NCI-H446 treated with DMSO at 0.1 percent for 48 hours (cell line): Measurements from ENCODE around the gene IGSF9.

Source experiments
- DNase-seq: peaks from one replicate; lab custom pipeline; 2025; lab: John Stamatoyannopoulos, UW

IGSF9 gene

DNA sequence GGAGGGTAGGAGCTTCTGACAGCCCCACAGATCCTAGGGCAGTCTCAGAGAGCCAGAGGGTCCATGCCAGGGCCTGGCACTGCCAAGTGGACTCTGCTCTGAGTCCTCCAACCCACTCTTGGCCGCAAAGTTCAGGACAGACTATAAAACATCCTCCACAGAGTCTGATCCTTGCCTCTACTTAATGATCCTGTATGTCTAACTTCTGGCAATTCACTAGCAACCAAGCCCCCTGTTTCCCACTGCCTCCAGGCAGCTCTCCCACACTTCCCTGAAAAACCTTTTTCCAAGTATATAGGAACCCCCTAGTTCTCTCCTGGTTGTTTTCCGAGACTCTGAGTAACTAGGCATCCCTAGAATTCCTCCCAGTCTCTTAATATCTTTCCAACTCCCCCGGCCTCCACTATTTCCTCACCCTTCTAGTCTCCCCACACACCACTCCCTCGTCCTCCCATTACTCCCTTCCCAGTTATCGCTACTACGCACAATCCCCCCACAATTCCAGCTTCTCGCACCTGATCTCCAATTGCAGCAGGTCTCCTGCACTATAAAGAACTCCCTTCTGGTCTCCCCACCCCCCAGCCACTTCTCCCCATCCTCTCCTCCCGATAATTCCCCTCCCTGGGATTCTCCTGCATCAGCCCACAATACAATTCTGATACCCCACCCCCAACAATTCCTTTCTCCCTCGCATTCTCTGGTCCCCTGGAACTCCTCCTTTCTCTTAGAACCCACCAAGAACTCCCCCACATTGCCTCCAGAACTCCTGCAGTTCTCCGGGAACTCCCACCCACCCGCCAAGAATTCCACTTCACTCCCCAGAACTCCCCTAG, 574 bp downstream of the IGSF9 start:
- no peak for DNase-seq

DNA sequence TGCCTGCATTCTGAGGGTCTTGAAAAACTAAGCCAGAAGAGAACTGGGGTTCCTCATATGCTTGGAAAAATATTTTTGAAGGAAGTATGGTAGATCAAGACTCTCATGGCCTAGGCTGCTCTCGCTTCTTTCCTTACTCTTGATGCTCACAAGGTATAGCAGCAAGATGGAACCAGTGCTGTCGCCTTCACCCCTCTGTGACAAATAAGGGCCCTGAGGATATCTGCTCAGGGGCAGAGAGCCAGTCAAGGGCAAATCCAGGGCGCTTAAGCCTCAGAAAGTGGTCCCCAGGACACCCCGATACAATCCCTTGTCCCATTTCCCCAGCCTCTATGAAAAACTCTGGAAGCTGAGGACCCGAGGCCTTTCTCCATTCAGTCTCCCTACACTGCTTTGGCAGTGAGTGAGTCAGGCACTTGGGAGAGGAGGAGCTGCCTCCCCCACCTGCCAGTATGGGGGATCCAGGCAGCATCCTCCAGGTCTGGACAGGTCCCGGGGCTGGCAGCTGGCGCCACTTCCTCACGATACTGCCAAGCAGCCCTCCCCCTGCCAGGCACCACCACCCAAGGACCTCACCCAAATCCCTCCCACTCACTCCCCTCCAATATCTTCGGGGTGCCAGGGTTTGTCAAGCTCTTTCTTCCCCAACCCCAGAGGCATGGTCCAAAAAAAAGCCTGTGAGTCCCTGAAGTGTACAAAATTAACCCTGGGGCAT, 1.3 kb downstream of the IGSF9 start:
- DNase-seq: peak; percentile 51

DNA sequence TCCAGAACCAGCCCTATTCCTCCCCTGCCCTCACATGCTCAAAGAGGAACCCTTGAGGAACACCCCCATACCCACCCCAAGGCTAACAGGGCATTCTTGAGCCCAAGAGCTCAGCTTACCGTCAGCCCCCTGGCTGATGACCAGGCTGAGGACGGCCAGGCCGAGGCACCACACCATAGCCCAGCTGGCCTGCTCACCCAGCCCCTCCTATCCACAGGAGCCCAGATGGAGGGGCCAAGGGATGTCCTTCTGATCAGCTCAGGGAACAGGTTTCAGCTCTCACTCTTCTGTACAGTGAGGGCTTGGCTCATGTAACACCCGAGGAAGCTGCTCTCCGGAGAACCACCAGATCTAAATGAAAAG, 2.2 kb downstream of the IGSF9 start:
- no peak for DNase-seq

DNA sequence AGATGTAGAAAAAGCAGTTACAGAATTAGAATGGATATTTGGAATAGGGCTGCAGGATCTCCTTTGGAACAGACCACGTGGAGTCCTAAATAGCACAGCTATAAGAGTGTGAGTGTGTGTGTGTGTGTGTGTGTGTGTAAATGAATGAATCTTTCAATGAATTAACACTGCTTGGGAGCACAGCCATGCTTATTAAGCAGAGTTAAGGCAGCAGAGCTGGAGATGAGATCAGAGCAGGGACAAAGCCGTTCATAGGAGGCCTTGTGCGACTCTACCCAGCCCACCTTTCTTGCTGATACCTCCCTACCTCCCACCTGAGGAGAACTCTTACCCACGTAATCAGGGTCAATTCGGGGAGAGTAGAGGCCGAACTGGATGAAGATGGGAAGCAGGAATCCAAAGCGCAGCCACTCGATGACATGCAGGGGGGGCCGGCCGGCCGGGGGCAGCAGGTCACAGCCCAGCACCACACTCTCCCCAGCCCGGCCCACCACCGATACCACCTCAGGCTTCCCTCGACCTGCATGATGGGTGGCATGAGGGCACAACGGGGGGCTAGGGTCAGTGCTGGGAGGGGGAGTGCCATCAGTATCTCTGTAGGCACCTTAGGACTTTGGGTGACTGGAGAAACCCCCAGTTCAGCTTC, 2.7 kb downstream of the IGSF9 start:
- no peak for DNase-seq

DNA sequence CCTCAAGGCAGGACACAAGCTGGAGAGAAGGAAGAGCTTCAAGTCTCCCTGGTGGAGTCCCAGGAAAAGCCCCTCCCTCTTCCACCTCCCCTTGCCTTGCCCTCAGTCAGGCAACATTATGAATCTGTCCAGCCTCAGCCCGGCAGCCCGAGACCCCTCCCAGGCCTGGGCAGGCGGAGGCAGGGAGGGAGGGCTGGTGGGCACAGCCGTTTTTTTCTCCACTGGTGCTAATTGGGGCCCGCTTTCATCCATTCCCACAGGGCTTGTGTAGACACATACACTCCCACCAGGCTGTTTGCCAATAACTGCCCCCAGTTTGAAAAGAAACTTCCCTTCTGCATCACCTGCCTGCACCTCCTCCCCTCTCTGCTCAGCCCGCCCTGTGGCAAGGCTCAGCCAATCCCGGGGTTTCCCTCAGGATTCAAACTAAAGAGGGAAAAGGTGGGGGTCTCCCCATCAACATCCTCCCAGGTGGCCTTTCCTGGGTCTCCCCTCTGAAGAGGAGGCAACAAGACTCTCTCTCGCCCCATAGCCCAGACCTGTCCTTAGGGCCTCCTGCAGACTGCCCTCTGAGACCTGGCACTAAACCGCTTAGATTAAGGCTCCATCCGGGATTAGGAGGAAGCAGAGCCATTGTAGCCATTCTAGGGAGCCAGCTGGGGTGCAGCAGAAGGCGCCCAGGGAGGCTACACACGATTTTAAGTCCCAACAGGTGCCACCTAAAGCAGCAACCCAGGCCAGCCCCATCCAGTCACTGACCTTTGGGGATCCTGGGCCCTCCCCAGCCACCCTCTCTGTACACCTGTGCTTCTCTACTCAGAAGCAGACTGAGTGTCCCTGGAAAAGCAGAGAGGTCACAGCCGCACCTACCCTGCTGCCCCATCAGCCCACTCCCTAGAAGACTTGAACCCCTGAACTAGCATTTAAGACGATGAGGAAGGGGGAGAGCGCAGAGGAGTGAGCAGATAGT, 3.5 kb downstream of the IGSF9 start:
- no peak for DNase-seq

DNA sequence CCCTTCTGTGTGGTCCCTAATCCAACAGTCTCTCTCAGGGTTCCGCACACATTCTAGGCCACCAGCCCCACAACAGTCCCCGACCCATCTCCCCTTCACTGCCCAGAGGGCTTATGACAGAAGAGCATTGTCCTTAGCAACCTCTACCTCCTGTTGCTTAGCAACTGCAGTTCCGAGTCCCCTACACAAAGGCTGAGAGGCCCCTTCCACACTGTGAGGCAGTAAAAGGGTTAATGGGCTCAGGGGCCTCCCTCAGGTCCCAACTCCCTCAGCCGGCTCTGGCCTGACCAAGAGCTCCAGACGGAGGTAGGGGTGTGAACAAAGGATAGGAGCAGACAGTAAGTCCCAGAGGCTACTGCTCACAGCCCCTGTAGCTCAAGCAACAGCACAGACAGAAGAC, 4.3 kb downstream of the IGSF9 start:
- no peak for DNase-seq

DNA sequence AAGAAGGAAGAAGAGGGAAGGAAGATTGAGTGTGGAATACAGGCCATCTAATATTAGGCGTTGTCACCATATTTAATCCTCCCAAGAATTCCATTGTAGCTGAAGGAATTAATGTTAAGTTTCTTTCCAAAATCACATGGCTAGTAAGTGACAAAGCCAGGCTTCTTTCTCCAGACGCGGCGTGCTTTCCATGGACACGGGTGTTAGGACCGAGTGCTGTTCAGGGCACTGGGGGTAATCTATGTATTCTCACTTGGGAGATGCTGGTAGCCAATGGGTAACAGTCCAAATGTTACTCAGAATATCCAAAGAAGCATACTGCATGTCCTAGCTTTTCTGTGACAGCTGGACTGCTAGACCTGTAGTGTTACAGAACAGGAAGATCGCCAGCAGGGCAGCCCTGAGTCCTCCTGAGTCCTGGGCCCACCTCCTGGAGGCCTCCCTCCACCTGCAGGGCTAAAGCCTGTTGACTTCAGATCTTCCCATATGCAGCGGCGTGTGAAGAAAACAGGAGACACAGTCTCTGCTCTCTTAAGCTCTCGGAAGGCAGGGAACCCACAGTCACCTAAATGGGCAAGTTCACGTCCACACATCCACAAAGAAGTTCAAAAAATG, 5.3 kb downstream of the IGSF9 start:
- DNase-seq: no peak

DNA sequence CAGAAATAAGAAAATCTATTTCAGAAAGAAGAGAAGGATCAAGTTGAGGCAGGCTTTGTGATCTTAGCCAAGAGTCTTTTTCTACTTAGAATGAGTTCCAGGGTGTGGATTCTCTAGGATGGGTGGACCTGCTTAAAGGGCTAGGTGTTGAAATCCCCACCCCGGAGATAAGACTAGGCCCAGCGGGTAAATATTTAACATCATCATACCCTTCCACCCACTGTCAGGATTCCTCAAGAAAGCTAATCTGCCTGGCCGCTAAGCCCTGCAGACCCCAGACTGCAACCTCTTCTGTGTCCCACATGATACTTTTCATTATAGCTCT, 5.8 kb downstream of the IGSF9 start:
- no peak for DNase-seq

DNA sequence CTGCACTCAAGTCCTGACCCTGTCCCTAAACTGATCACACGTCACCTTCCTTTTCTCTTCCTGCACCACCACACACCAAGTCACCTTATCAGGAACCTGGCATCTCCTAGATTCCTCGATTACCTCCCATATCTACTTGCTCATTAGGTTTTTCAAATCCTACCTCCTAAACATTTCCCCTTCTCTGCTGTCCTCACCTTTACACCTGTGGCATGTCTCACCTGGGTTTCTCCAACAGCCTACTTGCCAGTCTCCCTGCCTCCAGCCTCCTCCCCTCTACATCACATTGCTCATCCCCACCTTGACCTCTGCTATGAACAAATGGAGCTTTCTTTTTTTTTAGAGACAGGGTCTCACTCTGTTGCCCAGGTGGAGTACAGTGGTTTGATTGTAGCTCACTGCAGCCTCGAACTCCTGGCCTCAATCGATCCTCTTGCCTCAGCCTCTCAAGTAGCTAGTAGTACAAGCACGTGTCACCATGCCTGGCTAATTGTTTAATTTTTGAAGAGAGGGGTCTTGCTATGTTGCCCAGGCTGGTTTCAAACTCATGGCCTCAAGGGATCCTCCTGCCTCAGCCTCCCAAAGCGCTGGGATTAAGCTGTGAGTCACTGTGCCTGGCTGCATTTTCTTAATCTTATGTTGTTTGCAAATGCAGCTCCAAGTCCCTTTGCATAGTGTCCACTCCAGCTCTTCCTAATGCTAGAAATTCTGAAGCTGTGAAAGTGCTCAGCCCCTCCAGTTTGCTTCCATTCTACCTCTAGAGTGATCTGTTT, 6.3 kb downstream of the IGSF9 start:
- no peak for DNase-seq

DNA sequence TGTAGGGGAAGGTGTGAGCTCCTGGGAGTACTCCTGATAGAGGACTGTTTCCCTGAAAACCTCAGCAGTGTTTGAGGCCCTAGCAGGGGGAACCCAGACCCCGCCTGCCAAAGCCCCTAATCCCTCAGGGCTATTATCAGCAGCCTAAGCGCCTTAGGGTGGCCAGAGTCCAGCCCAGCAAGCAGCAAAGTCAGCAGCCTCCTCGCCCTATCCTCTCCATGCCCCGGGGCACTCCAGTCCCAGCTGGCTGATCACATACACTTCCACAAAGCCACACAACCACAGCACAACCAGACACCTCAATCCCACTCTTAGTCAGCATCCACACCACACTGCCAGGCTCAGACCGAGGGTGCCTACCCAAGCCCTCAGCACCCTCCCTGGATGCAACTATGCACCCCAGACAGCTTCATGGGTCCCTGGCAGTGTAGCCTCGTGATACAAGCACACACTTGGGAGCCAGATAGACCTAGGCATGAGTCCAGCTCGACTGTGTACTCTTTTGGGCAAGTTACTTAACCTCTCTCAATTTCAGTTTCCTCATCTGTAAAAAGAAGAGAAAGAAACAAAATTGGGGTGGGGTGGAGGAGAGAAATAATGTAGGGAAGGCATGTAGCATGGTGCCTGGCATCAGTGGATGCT, 7.1 kb downstream of the IGSF9 start:
- no peak for DNase-seq

DNA sequence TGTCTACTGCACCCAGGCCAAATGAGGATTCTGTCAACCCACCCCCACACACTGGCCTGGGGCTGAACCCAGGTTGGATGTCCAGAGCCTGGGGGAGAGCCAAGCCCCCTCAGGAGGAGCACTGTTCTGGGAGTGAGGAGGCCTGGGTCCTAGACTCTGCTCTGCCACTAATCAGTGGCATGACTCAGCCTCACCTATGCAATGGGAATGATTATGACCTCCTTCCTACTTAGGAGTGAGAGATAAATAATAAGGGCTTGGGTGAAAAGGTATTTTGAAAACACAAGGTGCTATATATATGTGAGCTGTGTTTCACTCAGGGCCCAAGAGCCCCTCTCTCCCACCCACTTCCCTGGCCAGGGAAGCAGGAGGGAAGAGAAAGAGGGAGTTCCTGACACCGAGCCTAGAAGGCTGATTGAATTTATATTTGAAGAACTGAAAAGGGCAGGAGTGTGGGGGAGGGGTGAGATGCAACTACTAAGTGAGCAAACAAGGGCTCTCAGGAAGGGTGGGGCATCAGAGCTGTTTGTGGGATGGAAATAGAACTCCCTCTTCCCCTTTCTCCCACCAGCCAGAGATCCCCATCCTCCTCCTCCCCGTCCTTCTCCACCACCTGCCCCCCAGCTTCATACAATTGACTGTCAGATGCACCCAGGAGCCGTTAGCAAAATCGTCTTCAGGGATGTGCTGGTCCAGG, 8.2 kb downstream of the IGSF9 start:
- DNase-seq: no peak

DNA sequence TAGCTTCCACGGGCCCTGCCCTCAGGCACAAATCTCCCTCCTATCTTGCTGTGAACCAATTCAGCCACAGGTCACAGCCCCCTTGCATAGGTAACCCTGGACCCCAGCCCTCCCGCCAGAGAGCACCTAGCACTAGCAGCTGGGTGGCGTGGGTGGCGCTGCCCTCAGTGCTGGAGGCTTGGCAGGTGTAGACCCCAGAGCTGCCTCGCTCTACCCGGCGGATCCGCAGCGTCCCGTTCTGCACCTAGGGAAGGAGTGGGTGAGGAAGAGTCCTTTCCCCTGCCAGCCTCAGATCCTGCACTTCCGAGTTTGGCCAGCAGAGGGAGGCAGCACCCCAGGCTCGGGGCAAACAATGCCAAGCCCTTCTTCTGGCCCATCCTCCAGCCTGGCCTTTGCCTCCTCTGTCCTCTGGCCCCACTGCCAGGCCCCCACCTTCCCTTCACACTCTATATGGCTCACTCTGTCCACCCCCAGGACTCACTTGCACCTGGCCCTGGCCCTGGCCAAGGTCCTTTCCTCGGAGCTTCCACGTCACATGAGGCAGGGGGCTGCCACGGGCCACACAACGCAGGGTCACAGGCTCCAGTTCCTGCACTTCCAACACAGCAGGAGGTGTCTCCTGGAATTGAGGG, 9.0 kb downstream of the IGSF9 start:
- DNase-seq: peak; percentile 8

DNA sequence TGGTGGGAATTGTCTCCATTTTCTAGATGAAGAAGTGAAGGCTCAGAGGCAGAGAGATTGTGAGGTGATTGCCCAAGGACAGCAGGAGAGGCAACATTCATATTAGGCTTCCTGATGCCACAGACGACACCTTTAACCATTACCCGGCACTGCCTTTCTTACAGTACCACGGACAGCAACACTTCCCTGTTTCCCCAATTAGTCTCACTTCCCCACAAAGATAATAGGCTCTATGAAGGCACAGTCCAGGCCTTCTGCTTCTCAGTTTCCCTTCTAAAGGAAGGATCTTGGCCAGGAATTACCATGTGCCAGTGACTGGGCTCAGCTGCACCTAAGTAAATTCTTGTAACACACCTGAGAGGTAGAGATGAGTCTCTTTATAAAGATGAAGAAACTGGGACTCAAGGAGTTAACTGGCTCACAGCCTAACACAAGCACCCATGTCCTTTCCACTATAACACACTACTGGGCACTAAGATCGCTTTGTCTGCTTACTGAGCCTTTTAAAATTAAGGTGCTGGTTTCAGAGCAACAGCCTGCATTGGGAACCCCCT, 9.6 kb downstream of the IGSF9 start:
- DNase-seq: no peak

DNA sequence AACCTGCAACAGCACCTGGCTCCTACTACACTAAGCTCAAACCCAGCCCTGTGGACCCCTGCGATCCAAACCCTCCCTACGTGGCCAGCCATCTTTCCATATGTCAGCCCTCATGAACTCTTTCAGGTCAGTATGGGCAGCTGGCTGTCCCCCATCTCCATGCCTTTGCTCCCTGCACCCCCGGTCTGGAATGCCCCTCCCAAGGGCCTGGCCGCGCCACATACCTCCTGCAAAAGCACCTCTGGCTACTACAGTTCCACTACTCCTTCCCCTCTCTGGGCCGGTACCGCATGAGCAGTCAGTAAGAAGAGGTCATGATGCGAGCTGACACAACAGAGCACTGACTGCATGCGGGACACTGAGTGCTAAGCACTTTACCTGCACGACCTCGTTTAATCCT, 10.1 kb downstream of the IGSF9 start:
- DNase-seq: no peak

DNA sequence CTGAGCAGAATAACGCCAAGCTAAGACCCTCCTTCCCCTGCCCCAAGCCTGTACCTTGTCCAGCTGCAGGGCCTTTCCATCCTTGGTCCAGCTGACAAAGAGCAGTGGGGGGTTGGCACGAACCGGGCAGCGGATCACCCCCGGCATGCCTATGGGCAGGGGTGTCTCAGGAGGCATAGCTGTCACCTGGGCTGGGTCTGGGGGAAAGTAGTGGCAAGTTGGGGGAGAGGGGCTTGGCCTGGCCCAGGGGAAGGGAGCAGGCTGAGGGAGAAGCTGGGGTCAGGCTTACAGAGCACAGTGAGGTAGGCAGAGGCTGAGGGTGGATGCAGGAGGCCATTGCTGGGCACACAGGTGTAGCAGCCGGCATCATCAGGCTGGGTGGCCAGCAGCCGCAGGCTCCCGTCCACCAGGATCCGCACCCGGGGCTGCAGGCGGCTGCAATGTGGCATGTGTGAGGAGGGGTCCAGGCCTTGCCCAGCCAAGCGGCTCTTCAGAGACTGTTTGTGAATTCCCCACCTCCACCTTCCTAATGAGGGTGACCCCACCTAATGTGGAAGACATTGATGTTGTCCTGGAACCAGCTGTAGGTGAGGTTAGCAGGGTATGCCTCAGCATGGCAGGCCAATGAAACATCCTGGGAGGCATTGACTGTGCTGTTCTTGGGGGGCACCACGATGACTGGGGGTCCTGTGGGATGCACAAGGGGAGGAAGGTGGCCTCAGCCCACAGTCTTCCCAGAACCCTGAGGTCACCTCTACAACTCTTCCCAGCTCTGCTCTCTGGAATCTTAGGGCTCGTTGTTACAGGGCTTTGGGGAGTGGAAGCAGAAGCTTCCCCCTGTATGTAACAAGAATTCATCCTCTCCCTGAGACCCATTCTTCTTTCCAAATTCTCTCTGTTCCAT, 11.0 kb downstream of the IGSF9 start:
- DNase-seq: no peak

DNA sequence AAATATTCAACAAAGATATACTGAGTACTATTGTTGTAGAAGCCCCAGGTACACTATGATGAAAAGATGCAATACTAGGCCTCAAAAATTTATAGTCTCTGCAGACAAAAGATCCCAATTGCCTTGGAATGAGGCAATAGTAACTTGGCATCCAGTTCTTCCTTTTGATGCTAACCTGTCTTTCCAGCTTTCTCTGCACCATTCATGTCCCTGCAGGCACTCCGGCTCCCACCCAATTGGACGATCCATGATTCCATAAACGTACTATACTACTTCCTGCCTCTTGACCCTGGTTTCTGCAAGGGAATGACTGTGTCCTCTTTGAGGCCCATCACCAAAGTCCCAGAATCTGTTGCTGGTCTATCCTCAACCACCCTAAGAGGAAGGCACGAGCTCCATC, 12.1 kb downstream of the IGSF9 start:
- DNase-seq: no peak

DNA sequence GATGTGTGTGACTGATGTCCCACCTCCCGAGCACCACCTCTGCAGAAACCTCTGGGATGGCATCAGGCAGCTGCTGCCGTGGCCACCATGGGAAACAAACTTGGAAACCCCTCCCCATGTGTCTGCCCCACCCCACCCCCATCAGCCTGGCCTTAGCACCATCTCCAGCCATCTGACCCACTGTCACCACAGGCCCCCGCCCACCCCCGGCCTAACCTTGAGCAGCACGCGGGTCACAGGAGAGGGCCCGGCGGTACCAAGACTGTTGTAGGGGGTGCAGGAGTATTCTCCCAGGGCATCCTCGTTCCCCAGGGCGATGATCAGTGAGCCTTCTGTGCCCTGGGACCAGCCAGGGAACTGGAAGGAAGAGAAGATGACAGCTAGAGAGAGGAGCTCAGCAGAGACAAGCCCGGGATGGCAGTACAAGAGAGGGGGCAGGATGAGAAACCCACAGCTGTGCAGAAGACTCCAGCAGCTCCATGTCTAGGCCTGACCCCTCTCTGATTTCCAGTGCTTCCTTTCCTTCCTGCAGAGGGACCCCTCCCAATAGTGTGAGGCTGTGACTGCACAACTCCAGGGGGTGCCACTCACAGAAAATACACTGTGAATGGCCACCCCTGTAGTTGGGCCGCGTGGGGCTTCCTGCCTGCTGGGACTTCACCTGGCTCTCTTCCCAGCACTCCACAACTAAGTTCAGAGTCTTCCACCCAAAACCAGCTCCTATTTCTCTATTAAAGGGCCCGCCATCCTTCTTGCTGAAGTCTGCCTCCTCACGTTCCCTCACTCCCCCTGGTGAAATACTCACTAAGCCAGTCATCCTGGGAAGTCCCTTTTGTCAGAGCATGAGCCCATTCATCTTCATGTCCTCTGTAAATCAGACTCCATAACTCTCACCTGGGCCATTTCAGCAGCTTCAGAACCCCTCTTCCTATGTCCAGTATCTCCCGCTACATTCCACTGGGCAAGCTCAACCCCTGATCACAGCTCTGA, 12.8 kb downstream of the IGSF9 start:
- DNase-seq: no peak
